ENCODE measurements around the gene POTED.
"Not testable (repeated sequence)": the region's sequence is repeated elsewhere in the genome, so short reads cannot be mapped to it uniquely, and the experiment has no call there.

DNA sequence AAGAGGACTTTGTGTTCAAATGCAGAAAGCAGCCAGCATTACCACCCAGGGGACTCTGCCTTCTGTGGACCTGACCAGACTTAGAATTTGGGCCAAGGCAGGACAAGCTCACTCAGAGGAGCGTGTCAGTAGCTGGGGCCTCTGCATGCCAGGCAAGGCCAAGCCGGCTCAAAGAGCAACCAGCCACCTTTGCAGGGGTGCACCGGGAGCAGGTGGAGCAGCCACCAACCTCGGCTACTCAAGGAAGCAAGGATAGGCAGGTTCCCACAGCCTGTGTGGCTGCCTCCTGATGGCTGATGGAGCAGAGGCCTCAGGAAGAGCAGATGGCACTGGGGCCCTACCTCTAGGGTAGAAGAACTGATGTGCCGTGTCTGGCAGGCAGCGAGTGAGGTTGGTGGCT, 42.2 kb downstream of the POTED start:
- TF ChIP-seq EZH2 (IDR thresholded peaks at IDR 0.05; ENCODE audit: insufficient read depth, poor library complexity, severe bottlenecking); EZH2phosphoT487 (IDR thresholded peaks at IDR 0.05; ENCODE audit: insufficient read depth, low read depth): not testable (repeated sequence)
